CD4-positive, CD25-positive, alpha-beta regulatory T cell (primary cell): Measurements from ENCODE around the gene SRGAP3. TPM values are rescaled to one million over a fixed set of nuclear protein-coding genes. Genes with fewer than 3 reads are reported as not detected.

Experiments
- ATAC-seq, 2 donors: fragments of 150-1000 bp; cut with Tn5 transposase; one replicate each; pipeline ENCODE4 v1.10.0; 2021; ENCODE audit warnings: low read depth in 2 of 2, moderate number of reproducible peaks in 2 of 2, moderate library complexity in 1 of 2
- DNase-seq, 3 donors: peaks; one replicate each; pipeline versions ENCODE4 v3.0.0 to v3.0.0-alpha.2; 2012 to 2022; ENCODE audit warnings: mixed read lengths in 1 of 3
- H3K27ac ChIP-seq: one replicate; pipeline ENCODE4 v1.7.0; 2013; ENCODE audit warnings: mild to moderate bottlenecking, low read length; ENCODE audit not compliant: insufficient read depth, poor library complexity, severe bottlenecking
- H3K27me3 ChIP-seq: one replicate; pipeline ENCODE4 v1.7.0; 2013; ENCODE audit warnings: low read length; ENCODE audit not compliant: control insufficient read depth, insufficient read depth
- H3K36me3 ChIP-seq: one replicate; pipeline ENCODE4 v1.7.0; 2013; ENCODE audit warnings: mild to moderate bottlenecking, low read length, moderate library complexity; ENCODE audit not compliant: control insufficient read depth, insufficient read depth
- H3K4me1 ChIP-seq: 2 replicates; pipeline ENCODE4 v1.7.0; 2013; ENCODE audit warnings: mild to moderate bottlenecking, low read length; ENCODE audit not compliant: insufficient read depth, control insufficient read depth, poor library complexity, severe bottlenecking
- H3K4me3 ChIP-seq: one replicate; pipeline ENCODE4 v1.7.0; 2013; ENCODE audit warnings: low read depth, mild to moderate bottlenecking, low read length, moderate library complexity
- H3K9me3 ChIP-seq, 2 experiments: 1 replicate in 1 of 2; 2 replicates in 1 of 2; pipeline ENCODE4 v1.7.0; 2013; ENCODE audit warnings: low read length in 2 of 2, mild to moderate bottlenecking in 1 of 2, moderate library complexity in 1 of 2; ENCODE audit not compliant: control insufficient read depth in 2 of 2
- H3K27ac Mint-ChIP-seq, 3 donors: one replicate each; pipeline ENCODE4 v1.8.0; 2020 to 2022; ENCODE audit warnings: mild to moderate bottlenecking in 3 of 3, mixed read lengths in 3 of 3, moderate library complexity in 2 of 3
- H3K27me3 Mint-ChIP-seq: one replicate; pipeline ENCODE4 v1.8.0; 2022; ENCODE audit warnings: mild to moderate bottlenecking, mixed read lengths
- H3K36me3 Mint-ChIP-seq: one replicate; pipeline ENCODE4 v1.8.0; 2020; ENCODE audit warnings: mixed read lengths
- H3K4me1 Mint-ChIP-seq, 4 donors: one replicate each; pipeline ENCODE4 v1.8.0; 2020 to 2022; ENCODE audit warnings: mixed read lengths in 4 of 4, mild to moderate bottlenecking in 1 of 4
- H3K4me3 Mint-ChIP-seq, 4 donors: one replicate each; pipeline ENCODE4 v1.8.0; 2020 to 2022; ENCODE audit warnings: mild to moderate bottlenecking in 4 of 4, mixed read lengths in 4 of 4, moderate library complexity in 3 of 4
- H3K9me3 Mint-ChIP-seq, 7 donors: one replicate each; pipeline ENCODE4 v1.8.0; 2020 to 2022; ENCODE audit warnings: mixed read lengths in 7 of 7, mild to moderate bottlenecking in 3 of 7, moderate library complexity in 2 of 7
- polyA plus RNA-seq, 4 donors: library from polyadenylated mRNA; unstranded; fragments of 300-500 nt; fragmentation: Illumina TruSeq; gene quantifications; one replicate each; pipeline ENCODE4 v1.2.3, GENCODE V29; 2021
- total RNA-seq: library from RNA; stranded (reverse); gene quantifications from one replicate; pipeline ENCODE4 v1.2.3, GENCODE V29; 2022

The SRGAP3 gene
- total and polyA plus RNA-seq, 5 donors from 2014 or later, result 1.8 to 8.1 (median 2.8) TPM

- Mint-ChIP-seq H3K27me3 (no peaks in the 10 kb centered on the region), H3K4me3 (no peak overlapping the region)
These were observed 87.6 kb downstream of the SRGAP3 start for GRCh38 chr3:9161811-9162210.

GRCh38 chr3:9161298-9161697 is 88.1 kb downstream of the SRGAP3 start:
- Mint-ChIP-seq H3K4me1 (peaks cover 0 to 8% (median 0%) of the 10 kb centered on the region in 4 donors), H3K9me3 (no peaks in the 10 kb centered on the region), H3K27me3 (no peaks in the 10 kb centered on the region), H3K4me3 (no peak overlapping the region), H3K36me3 (no peaks in the 10 kb centered on the region), H3K27ac (no peak overlapping the region)
- no peaks in the 10 kb centered on the region for H3K9me3 ChIP-seq
- H3K4me3 ChIP-seq, result no peak overlapping the region
- H3K27me3 ChIP-seq, result no peaks in the 10 kb centered on the region
- ATAC-seq (no peak), DNase-seq (no peak)
- H3K36me3 ChIP-seq, result no peaks in the 10 kb centered on the region
- no peak overlapping the region for H3K27ac ChIP-seq
- H3K4me1 ChIP-seq, result no peaks in the 10 kb centered on the region

More at GRCh38 chr3:9161811-9162210, 87.6 kb downstream of the SRGAP3 start:
- ATAC-seq (no peak), DNase-seq (no peak)
- H3K27me3 ChIP-seq, result no peaks in the 10 kb centered on the region
- no peak overlapping the region for H3K4me3 ChIP-seq
- no peaks in the 10 kb centered on the region for H3K9me3 ChIP-seq
- no peaks in the 10 kb centered on the region for H3K9me3 Mint-ChIP-seq
- no peaks in the 10 kb centered on the region for H3K36me3 Mint-ChIP-seq
- no peak overlapping the region for H3K27ac ChIP-seq
- no peaks in the 10 kb centered on the region for H3K4me1 ChIP-seq
- peak overlapping the region in 1 of 3 donors; percentile 19 for H3K27ac Mint-ChIP-seq
- H3K4me1 Mint-ChIP-seq, result peaks cover 0 to 8% (median 0%) of the 10 kb centered on the region in 4 donors
- no peaks in the 10 kb centered on the region for H3K36me3 ChIP-seq

- Histone ChIP-seq H3K9me3 (no peaks in the 10 kb centered on the region), H3K4me1 (no peaks in the 10 kb centered on the region), H3K36me3 (no peaks in the 10 kb centered on the region), H3K4me3 (no peak overlapping the region), H3K27me3 (no peaks in the 10 kb centered on the region), H3K27ac (no peak overlapping the region)
- H3K36me3 Mint-ChIP-seq, result no peaks in the 10 kb centered on the region
- no peak overlapping the region for H3K4me3 Mint-ChIP-seq
- ATAC-seq (no peak), DNase-seq (no peak)
- H3K27me3 Mint-ChIP-seq, result no peaks in the 10 kb centered on the region
- H3K27ac Mint-ChIP-seq, result no peak overlapping the region
- H3K4me1 Mint-ChIP-seq, result peaks cover 0 to 8% (median 1%) of the 10 kb centered on the region in 4 donors
- H3K9me3 Mint-ChIP-seq, result peaks cover 0 to under 1% (median 0%) of the 10 kb centered on the region in 7 donors
These were observed 90.4 kb downstream of the SRGAP3 start for GRCh38 chr3:9158865-9159630.

- no peak overlapping the region for H3K27ac Mint-ChIP-seq
- H3K4me3 Mint-ChIP-seq, result no peak overlapping the region
- no peak for DNase-seq
These were observed 91.6 kb downstream of the SRGAP3 start for GRCh38 chr3:9157651-9158362.

GRCh38 chr3:9156604-9157003 is 92.8 kb downstream of the SRGAP3 start:
- ATAC-seq (no peak), DNase-seq (no peak)
- H3K4me1 Mint-ChIP-seq, result peaks cover 0 to 4% (median 1%) of the 10 kb centered on the region in 4 donors
- Histone ChIP-seq H3K36me3 (no peaks in the 10 kb centered on the region), H3K9me3 (peaks cover 0 to 3% of the 10 kb centered on the region in 2 experiments), H3K4me1 (no peaks in the 10 kb centered on the region), H3K4me3 (no peak overlapping the region), H3K27ac (no peak overlapping the region), H3K27me3 (no peaks in the 10 kb centered on the region)
- peaks cover 0 to 7% (median 3%) of the 10 kb centered on the region in 7 donors for H3K9me3 Mint-ChIP-seq
- H3K27me3 Mint-ChIP-seq, result peaks cover 4% of the 10 kb centered on the region
- H3K27ac Mint-ChIP-seq, result no peak overlapping the region
- H3K4me3 Mint-ChIP-seq, result no peak overlapping the region
- H3K36me3 Mint-ChIP-seq, result no peaks in the 10 kb centered on the region

More at GRCh38 chr3:9157651-9158362, 91.6 kb downstream of the SRGAP3 start:
- H3K4me1 Mint-ChIP-seq, result peaks cover 0 to 8% (median 1%) of the 10 kb centered on the region in 4 donors
- peaks cover 4% of the 10 kb centered on the region for H3K27me3 Mint-ChIP-seq
- H3K36me3 ChIP-seq, result no peaks in the 10 kb centered on the region
- no peak overlapping the region for H3K27ac ChIP-seq
- no peak for ATAC-seq
- H3K27me3 ChIP-seq, result no peaks in the 10 kb centered on the region
- H3K9me3 ChIP-seq, result no peaks in the 10 kb centered on the region
- no peak overlapping the region for H3K4me3 ChIP-seq
- H3K36me3 Mint-ChIP-seq, result no peaks in the 10 kb centered on the region
- H3K9me3 Mint-ChIP-seq, result peaks cover 0 to 3% (median 0%) of the 10 kb centered on the region in 7 donors
- no peaks in the 10 kb centered on the region for H3K4me1 ChIP-seq

GRCh38 chr3:9155028-9155427 is 94.4 kb downstream of the SRGAP3 start:
- Histone ChIP-seq H3K9me3 (peaks cover 4 to 13% of the 10 kb centered on the region in 2 experiments), H3K4me1 (no peaks in the 10 kb centered on the region), H3K4me3 (no peak overlapping the region), H3K36me3 (no peaks in the 10 kb centered on the region), H3K27ac (no peak overlapping the region), H3K27me3 (no peaks in the 10 kb centered on the region)
- Mint-ChIP-seq H3K4me3 (no peak overlapping the region), H3K9me3 (peaks cover 0 to 21% (median 5%) of the 10 kb centered on the region in 7 donors), H3K27ac (no peak overlapping the region), H3K27me3 (peaks cover 4% of the 10 kb centered on the region), H3K4me1 (peaks cover 0 to 2% (median 1%) of the 10 kb centered on the region in 4 donors), H3K36me3 (peaks cover 9% of the 10 kb centered on the region)
- DNase-seq, result no peak
- ATAC-seq, result no peak

GRCh38 chr3:9153904-9154619 is 95.4 kb downstream of the SRGAP3 start:
- H3K9me3 Mint-ChIP-seq, result peaks cover 0 to 23% (median 5%) of the 10 kb centered on the region in 7 donors

More at GRCh38 chr3:9153904-9154619, 95.4 kb downstream of the SRGAP3 start:
- no peak overlapping the region for H3K4me3 ChIP-seq
- DNase-seq, result no peak
- no peak for ATAC-seq
- H3K27me3 Mint-ChIP-seq, result peaks cover 4% of the 10 kb centered on the region
- peaks cover 4 to 13% of the 10 kb centered on the region in 2 experiments for H3K9me3 ChIP-seq
- H3K36me3 Mint-ChIP-seq, result peaks cover 15% of the 10 kb centered on the region
- H3K27me3 ChIP-seq, result no peaks in the 10 kb centered on the region
- peaks cover 0 to 2% (median 1%) of the 10 kb centered on the region in 4 donors for H3K4me1 Mint-ChIP-seq
- H3K27ac ChIP-seq, result no peak overlapping the region
- no peak overlapping the region for H3K4me3 Mint-ChIP-seq
- no peaks in the 10 kb centered on the region for H3K36me3 ChIP-seq
- no peak overlapping the region for H3K27ac Mint-ChIP-seq
- H3K4me1 ChIP-seq, result no peaks in the 10 kb centered on the region
